ENCODE results near the gene KNTC1. TPM values are rescaled to one million over a fixed set of nuclear protein-coding genes. Genes with fewer than 3 reads are reported as not detected.

The KNTC1 gene
- total and polyA plus RNA-seq, 7 donors = 3.0 to 14.4 (median 7.9) TPM

GRCh38 chr12:122499991-122500684 is 26.9 kb upstream of the KNTC1 start:
- peaks cover 0 to 36% (median 28%) of the 10 kb centered on the region in 4 donors for H3K4me1 ChIP-seq
- WGBS, 2 donors = 0 to 1% methylated on average over 47 of the region's 47 CpGs
- no peaks in the 10 kb centered on the region for H3K9me3 ChIP-seq
- H3K27ac ChIP-seq = peak overlapping the region; percentile 96 to 99 (median 98)
- H3K36me3 ChIP-seq = peaks cover 7 to 49% (median 12%) of the 10 kb centered on the region in 4 donors
- TF ChIP-seq CTCF (IDR thresholded peaks at IDR 0.05) = no peak
- TF ChIP-seq POLR2AphosphoS5 (IDR thresholded peaks at IDR 0.05) = peak in 3 of 4 donors; percentile 12 to 48 (median 20)
- no peak for TF ChIP-seq EP300 (IDR thresholded peaks at IDR 0.05)
- no peak for TF ChIP-seq POLR2A (IDR thresholded peaks at IDR 0.05)
- intact Hi-C loops (cut with DNase I) = loop anchor here (1.0 to 5.0 kb wide), 2 partner anchors 26 to 233 kb away; partner anchors contain the start of genes RSRC2 and VPS33A
- peak overlapping the region; percentile 70 to 96 (median 81) for H3K4me3 ChIP-seq
- peak; percentile 84 for DNase-seq
- no peaks in the 10 kb centered on the region for H3K27me3 ChIP-seq

- H3K4me1 ChIP-seq = peaks cover 0 to 36% (median 28%) of the 10 kb centered on the region in 4 donors
- H3K9me3 ChIP-seq = no peaks in the 10 kb centered on the region
- intact Hi-C loops (cut with DNase I) = loop anchor here (1.0 to 5.0 kb wide), 2 partner anchors 25 to 234 kb away; partner anchors contain the start of genes RSRC2 and VPS33A
- H3K4me3 ChIP-seq = peak within 1 kb of the TSS; percentile 70 to 96 (median 81)
- H3K27ac ChIP-seq = peak within 1 kb of the TSS; percentile 96 to 99 (median 98)
- no peaks in the 10 kb centered on the region for H3K27me3 ChIP-seq
- TF ChIP-seq CTCF (IDR thresholded peaks at IDR 0.05) (no peak), EP300 (IDR thresholded peaks at IDR 0.05) (peak in 1 of 4 donors; percentile 52), POLR2AphosphoS5 (IDR thresholded peaks at IDR 0.05) (peak; percentile 91 to 99 (median 96)), POLR2A (IDR thresholded peaks at IDR 0.05) (peak; percentile 93 to 96)
- 2% methylated on average over 52 of the region's 52 CpGs for WGBS, 2 donors
- peaks cover 14 to 51% (median 19%) of the 10 kb centered on the region in 4 donors for H3K36me3 ChIP-seq
- DNase-seq = peak; percentile 98
These were observed 26.2 kb upstream of the KNTC1 start, which contains the start of gene ZCCHC8 for GRCh38 chr12:122500685-122501488. Gene ZCCHC8, minus strand, starts transcription at chr12:122500932. Its CDS starts 92 bp downstream, at chr12:122500840.

GRCh38 chr12:122501489-122501989 is 25.5 kb upstream of the KNTC1 start:
- TF ChIP-seq EP300 (IDR thresholded peaks at IDR 0.05) (no peak), POLR2A (IDR thresholded peaks at IDR 0.05) (no peak), POLR2AphosphoS5 (IDR thresholded peaks at IDR 0.05) (no peak), CTCF (IDR thresholded peaks at IDR 0.05) (no peak)
- peaks cover 0 to 36% (median 28%) of the 10 kb centered on the region in 4 donors for H3K4me1 ChIP-seq
- no peaks in the 10 kb centered on the region for H3K27me3 ChIP-seq
- intact Hi-C loops (cut with DNase I) = loop anchor here (5.0 kb wide), 1 partner anchor 234 kb away; the partner anchor contains the start of gene VPS33A
- H3K9me3 ChIP-seq = no peaks in the 10 kb centered on the region
- peak overlapping the region; percentile 96 to 99 (median 98) for H3K27ac ChIP-seq
- WGBS, 2 donors = 69 to 80% methylated on average over 9 of the region's 9 CpGs
- no peak for DNase-seq
- peak overlapping the region in 3 of 4 donors; percentile 70 to 96 (median 81) for H3K4me3 ChIP-seq
- H3K36me3 ChIP-seq = peaks cover 21 to 52% (median 26%) of the 10 kb centered on the region in 4 donors

DNA sequence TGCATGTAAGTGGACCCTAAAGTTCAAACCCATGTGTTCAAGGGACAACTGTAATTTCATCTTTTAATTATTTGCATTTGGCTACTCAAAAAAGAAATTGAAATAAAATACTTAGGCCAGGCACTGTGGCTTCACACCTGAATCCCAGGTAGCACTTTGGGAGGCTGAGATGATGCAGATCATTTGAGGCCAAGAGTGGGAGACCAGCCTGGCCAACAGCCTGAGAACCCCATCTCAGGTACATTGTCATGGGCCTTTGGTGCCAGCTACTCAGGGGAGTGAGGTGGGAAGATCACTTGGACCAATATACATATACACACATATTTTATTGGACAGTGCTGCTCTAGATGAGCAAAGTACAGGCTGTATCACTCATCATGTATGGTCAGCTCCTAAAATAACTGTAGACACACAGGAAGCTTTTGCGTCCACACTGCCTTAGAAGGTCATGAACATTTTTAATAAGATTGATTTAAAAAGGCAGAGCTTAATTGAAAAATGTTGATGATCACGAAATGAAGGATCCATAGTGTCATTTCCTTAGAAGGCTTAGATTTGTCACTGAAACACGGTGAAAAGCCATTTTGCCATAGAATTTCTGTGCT is 23.8 kb upstream of the KNTC1 start:
- no peak for DNase-seq
- peaks cover 38 to 58% (median 41%) of the 10 kb centered on the region in 4 donors for H3K36me3 ChIP-seq
- no peak overlapping the region for H3K27ac ChIP-seq
- no peak overlapping the region for H3K4me3 ChIP-seq
- H3K9me3 ChIP-seq = no peaks in the 10 kb centered on the region
- H3K27me3 ChIP-seq = no peaks in the 10 kb centered on the region
- TF ChIP-seq POLR2AphosphoS5 (IDR thresholded peaks at IDR 0.05) = peak in 3 of 4 donors; percentile 11 to 46 (median 25)
- no peak for TF ChIP-seq CTCF (IDR thresholded peaks at IDR 0.05)
- TF ChIP-seq POLR2A (IDR thresholded peaks at IDR 0.05) = no peak
- TF ChIP-seq EP300 (IDR thresholded peaks at IDR 0.05) = no peak
- 86 to 90% methylated on average over 3 of the region's 3 CpGs for WGBS, 2 donors
- intact Hi-C loops (cut with DNase I) = loop anchor here (5.0 kb wide), 1 partner anchor 236 kb away; the partner anchor contains the start of gene VPS33A
- peaks cover 0 to 21% (median 20%) of the 10 kb centered on the region in 4 donors for H3K4me1 ChIP-seq
